Measurements from ENCODE around the gene ATRN.

DNA sequence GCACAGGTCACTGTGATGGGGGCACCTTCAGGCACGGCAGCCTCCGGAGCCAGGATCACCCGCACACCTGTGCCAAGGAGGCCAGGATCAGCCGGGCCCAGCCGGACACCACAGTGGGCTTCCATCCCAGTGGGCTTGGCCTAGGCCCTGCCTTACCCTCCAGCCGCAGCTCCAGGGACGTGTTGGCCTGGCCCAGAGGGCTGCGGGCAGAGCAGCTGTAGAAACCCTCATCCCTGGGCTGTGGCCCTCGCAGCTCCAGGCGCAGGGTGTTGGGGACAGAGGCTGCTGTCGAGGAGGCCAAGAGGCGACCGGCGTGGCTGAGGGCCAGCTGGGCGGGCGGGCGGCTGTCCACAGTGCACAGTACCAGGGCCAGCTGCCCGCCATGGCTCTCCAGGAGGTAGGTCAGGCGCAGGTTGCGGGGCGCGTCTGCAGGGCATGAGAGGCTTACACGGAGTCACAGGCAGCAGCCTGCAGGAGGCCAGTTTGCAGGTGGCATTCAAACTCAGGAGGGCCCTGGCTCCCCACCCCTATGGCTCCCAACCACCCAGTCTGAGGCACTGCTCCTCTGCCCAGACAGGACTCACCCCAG lies 222.0 kb downstream of the ATRN start:
- no peak for TF ChIP-seq EZH2 (IDR thresholded peaks at IDR 0.05; ENCODE audit: borderline replicate concordance, low read length)
- TF ChIP-seq, protein P1, sequence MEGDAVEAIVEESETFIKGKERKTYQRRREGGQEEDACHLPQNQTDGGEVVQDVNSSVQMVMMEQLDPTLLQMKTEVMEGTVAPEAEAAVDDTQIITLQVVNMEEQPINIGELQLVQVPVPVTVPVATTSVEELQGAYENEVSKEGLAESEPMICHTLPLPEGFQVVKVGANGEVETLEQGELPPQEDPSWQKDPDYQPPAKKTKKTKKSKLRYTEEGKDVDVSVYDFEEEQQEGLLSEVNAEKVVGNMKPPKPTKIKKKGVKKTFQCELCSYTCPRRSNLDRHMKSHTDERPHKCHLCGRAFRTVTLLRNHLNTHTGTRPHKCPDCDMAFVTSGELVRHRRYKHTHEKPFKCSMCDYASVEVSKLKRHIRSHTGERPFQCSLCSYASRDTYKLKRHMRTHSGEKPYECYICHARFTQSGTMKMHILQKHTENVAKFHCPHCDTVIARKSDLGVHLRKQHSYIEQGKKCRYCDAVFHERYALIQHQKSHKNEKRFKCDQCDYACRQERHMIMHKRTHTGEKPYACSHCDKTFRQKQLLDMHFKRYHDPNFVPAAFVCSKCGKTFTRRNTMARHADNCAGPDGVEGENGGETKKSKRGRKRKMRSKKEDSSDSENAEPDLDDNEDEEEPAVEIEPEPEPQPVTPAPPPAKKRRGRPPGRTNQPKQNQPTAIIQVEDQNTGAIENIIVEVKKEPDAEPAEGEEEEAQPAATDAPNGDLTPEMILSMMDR (conservative IDR thresholded peaks at IDR 0.05 in 1 of 2, IDR thresholded peaks at IDR 0.05 in 1 of 2; ENCODE audit: extremely low read depth in 1 of 2, insufficient read depth in 1 of 2, low read depth in 1 of 2, low read length in 2 of 2), result no peak
